Activated CD8-positive, alpha-beta memory T cell treated with anti-CD3 and anti-CD28 coated beads, Interleukin-2, amount 50 U/mL, for 1 hour (primary cell): Measurements from ENCODE around the gene PNLIPRP3.
"Not testable (repeated sequence)": the region's sequence is repeated elsewhere in the genome, so short reads cannot be mapped to it uniquely, and the experiment has no call there.

Source experiments
- DNase-seq: peaks from one replicate; pipeline ENCODE4 v3.0.0-alpha.2; 2020; ENCODE audit errors: extremely low read depth

PNLIPRP3 gene

DNA sequence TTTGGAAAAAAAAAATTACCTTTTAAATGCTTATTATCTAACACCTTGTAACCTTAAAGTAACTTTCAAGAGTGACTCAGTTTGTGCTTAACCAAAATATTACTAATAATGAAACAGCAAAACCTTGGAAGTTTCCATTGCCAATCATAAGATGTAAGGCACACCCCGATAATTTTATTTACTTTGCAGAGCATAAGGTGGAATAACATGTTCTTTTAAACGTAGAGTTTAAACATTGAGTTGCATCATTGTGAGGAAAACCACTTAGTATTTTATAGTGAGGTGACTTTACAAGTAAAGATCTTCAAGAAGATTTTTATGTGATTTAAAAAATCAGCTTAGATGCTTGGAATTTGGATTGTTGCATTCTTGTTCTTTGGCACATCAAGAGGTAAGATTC is at the start of gene PNLIPRP3:
TSS of gene PNLIPRP3 (plus strand) at position 177 of the 400 bp plus-strand sequence. CDS start at position 343, 166 bp downstream.
- no peak for DNase-seq

DNA sequence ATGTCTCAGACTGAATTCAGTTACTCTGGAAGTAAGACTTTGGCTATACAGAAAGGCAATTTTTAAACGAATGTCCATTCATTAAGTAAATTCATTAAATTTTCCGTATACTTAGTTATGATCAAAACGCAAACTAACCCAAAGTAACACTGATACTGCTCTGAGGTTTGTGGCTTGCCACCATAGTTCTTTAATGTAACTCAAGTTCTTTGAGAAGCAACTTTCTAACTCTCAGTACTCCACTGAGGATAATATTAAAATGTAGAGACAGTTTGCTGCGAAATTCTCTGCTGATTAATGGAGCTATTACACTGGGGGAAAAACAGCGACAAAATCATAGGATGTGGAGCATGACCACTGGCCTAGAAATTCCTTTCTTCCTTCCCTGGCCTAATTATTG is 45.4 kb upstream of the PNLIPRP3 start:
- DNase-seq: no peak

GRCh38 chr10:116385311-116385710 is 42.3 kb upstream of the PNLIPRP3 start:
- no peak for DNase-seq

- DNase-seq: no peak
Measured at GRCh38 chr10:116385994-116386809, 41.4 kb upstream of the PNLIPRP3 start.

DNA sequence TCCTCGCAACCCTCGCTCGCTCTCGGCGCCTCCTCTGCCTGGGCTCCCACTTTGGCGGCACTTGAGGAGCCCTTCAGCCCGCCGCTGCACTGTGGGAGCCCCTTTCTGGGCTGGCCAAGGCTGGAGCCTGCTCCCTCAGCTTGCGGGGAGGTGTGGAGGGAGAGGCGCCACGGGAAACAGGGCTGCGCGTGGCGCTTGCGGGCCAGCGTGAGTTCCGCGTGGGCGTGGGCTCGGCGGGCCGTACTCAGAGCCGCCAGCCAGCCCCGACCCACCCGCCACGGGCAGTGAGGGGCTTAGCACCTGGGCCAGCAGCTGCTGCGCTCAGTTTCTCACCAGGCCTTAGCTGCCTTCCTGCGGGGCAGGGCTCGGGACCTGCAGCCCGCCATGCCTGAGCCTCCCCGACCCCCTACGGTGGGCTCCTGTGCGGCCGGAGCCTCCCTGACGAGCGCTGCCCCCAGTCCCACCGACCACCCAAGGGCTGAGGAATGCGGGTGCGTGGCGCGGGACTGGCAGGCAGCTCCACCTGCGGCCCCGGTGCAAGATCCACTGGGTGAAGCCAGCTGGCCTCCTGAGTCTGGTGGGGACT is 34.3 kb upstream of the PNLIPRP3 start:
- DNase-seq: not testable (repeated sequence)

DNA sequence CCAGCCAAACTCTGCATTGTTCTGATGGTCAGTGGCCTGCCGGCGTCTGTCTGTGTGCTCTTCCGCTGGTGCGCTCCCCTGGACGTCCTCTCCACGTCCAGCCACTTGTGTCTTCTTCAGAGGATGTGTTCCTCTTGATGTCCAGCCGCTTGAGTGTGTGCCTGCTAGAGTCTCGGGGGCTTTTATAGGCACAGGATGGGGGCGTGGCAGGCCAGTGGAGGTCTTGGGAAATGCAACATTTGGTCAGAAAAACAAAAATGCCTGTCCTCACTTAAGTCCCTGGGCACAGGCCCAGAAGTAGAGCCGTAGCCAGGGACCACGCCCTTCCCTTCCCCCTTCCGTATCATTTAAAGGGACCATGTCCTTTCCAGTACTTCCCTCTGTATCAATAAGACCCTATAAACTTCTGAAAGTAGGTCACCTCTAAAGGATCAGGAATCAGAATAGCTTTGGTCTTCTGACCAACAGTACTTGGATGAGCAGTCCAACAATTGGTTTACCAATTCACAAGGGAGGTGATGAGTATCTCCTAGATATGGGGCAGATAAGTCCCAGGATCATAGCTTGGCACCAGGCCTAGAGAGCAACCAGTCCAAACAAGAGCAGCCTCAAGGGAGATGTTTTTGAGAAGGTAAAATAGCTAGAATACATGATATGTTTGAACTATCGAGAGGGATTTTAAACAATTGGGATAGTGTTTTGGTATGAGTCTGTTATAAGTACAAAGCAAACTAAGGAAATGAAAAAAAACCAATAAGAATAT is 32.2 kb upstream of the PNLIPRP3 start:
- DNase-seq: no peak

DNA sequence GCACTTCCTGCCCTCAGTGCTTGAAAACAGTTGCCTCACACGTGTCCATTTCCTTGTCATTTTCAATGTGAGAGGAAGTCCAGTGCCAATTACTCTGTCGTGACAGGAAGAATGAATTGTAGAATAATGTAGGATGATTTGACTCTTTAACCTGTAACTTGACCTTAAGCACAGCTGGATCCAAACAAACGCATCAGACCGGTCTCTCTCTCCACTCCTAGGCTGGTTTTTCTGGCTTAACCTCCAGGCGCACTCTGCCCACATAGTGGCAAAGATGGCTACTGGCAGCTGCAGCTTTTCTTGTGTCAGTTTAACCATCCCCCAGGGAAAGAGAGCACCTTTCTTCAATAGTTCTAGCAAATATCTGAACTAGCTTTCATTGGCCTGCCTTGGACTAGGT is 29.4 kb upstream of the PNLIPRP3 start:
- DNase-seq: no peak

- DNase-seq: no peak
Measured at GRCh38 chr10:116402858-116403257, 24.8 kb upstream of the PNLIPRP3 start.

DNA sequence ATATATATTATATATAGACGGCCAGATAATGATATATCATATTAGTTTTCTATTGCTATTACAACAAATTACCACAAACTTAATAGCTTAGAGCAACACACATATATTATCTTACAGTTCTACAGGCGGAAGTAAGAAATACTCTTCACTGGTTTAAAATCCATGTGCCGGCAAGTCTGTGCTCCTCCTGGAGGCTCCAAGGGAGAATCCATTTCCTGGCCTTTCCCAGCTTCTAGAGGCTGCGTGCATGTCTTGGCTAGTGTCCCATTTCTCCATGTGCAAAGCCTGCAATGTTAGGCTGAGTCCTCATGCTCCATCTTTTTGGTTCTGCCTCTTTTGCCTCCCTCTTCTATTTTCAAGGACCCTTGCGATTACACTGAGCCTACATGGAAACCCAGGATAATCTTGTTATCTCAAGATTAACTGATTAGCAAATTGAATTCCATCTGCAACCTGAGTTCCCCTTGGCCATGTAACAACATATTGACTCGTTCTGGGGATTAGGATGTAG is 23.9 kb upstream of the PNLIPRP3 start:
- DNase-seq: no peak

- no peak for DNase-seq
Measured at GRCh38 chr10:116408719-116409118, 18.9 kb upstream of the PNLIPRP3 start.

DNA sequence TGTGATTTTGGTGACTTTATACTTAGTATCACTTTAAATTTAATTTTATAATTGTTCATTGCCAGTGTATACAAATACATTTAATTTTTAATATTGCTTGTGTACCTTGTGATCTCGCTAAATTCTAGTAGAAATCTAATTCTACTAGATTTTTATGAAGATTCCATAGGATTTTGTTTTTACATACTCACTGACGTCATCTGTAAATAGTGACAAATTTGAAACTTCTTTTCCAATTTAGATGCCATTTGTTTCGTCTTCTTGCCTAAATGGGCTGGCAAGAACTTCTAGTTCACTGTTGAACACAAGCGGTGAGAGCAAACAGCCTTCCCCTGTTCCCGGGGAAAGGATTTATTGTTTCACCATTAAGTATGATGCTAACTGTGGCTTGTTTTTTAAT is 17.3 kb upstream of the PNLIPRP3 start:
- DNase-seq: no peak

DNA sequence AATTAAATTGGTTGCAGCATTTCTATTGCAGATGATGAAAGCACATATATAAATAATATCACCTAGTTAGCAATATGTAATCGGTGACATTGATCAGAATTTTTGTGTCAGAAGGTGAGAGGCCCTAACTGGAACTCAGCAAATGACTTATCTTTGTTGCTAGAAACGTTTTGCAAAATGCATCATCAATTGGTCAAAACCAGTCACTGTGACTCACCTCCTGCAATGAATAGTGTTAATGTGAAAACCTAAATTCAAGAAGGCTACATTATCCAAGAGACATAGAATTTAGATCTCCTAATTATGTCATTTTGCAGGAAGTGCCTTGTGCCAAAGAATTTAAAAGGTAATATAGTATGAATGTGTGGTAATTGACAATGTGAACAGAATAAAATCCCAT is 9.8 kb upstream of the PNLIPRP3 start:
- DNase-seq: no peak

- no peak for DNase-seq
Measured at GRCh38 chr10:116418389-116418788, 9.3 kb upstream of the PNLIPRP3 start.

DNA sequence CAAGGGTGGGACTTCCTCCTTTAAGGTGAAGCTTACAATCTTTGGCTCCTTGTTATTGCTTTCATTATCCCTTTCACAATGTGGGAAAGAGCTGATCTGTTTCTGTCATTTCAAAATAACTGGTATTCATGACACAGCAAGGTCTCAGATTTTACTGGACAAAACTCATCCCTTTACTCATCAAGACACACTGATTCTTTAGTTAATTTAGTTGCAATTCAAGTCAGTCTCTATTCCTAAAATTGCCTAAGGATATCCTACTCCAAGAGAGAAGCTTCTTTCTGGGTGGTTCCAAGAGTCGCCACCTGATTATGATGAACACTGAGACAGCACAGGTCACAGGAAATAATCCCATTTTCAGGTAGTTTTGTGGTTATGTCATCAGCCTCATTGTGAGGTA is 5.8 kb upstream of the PNLIPRP3 start:
- DNase-seq: no peak

DNA sequence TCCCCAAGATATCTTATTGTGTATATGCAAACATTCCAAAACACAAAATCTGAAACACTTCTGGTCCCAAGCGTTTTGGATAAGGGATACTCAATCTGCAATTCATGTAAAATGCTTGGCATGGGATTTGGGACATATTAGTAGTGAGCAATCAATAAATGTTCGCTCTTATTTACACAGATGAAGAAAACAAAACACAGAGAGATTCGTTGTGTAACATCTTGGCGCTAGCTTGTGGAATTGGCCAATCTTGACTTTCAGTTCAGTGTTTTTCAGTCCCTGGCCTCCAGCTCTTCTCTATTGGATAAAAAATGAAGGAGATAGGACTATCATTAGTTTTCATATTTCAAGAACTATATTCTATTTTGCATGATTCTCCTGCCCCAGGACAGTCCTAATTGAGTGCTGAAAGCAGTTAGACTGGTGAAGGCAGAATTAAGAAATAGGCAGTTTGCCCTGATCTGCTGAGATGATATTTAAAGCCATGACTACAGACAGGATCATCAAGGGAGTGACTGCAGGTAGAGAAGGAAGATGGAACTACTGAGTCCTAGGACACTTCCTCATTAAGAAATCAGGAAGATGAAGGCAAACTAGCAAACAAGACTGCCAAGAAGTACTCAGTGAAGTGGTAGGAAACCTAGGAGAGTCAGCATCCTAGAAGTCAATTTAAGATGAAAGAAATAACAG is 1.8 kb downstream of the PNLIPRP3 start:
- no peak for DNase-seq

DNA sequence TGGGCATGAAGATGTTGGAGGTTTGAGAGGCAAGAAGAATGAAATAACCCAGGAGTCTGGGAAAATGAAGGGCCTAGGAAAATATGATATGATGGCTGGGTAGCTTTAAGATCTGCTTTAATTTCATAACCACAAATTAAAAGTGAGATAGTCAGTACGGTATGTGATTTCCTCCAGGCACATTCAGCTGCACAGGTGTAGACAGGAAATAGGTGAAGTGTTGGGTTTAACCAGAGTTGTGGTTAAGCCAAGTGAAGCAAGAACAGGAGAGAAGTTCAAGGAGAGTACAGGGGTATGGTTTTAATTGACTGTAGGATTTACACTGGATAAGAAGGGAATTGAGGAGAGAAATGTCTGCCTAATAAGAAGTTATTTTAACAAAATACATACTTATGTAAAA is 2.6 kb downstream of the PNLIPRP3 start:
- no peak for DNase-seq

- no peak for DNase-seq
Measured at GRCh38 chr10:116431598-116431997, 4.0 kb downstream of the PNLIPRP3 start.

DNA sequence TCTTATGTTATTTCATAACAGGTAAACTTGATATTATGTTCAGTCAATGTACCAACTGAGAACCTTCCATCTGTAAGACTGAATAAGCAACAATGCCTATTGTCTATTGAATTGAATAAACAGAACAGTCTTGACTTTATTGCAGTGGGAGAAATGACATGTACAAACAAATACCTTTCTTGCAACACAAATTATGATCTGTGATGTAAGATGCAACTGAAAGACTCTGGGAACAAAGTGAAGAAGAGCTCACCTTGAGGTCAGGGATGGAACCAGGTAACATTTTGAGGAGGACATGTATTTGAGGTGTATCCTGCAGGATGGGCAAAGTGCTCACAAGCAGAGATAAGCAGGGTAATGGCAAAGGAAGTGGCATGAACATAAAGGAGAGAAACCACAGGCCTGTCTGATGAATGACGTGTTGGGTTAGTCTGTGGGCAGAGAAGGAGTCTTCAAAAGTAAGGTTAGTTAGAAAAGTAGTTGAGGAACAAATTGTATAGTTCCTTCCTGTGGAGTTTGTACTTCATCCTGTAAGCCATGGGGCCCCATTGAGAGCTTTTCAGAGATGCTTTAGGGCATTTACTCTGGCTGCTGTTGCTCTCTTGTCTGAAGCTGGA is 9.5 kb downstream of the PNLIPRP3 start:
- DNase-seq: no peak

- no peak for DNase-seq
Measured at GRCh38 chr10:116440330-116441030, 12.8 kb downstream of the PNLIPRP3 start.

DNA sequence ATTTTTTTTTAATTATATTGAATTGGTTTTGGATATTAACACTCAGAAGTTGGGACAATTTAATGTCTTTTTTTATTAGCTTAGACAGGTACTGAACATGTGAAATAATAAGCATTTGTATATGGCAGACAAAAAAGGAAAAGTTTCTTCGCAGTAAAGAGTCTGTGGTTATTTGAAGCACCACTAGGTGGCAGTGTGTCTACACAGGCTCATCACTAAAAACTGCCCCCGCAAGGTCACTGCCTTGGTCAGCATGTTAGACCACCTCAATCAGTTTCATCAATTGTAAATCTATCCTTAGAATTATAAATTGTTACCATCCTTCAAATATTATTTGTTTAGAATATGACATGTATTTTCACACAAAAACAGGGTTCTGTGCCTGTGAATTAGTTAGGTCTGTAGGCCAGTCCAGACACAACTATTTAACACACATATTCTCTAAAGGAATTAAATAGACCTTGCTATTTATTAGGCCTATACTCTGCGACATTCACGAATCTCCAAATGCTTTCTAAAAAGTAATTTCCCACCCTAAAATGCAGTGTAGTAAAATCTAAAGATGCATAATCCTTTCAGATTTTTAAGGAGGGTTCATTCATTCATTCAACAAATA is 17.0 kb downstream of the PNLIPRP3 start:
- no peak for DNase-seq
